GM12874 (cell line): Measurements from ENCODE around the gene SOX10.

Source experiments
- CTCF ChIP-seq: IDR thresholded peaks from 2 replicates; pipeline ENCODE4 v1.5.1; 2011; ENCODE audit warnings: low read depth, mild to moderate bottlenecking, control low read depth, low read length, moderate library complexity; ENCODE audit not compliant: insufficient read depth

SOX10 gene

GRCh38 chr22:38018938-38019827 is 34.8 kb upstream of the SOX10 start:
- TF ChIP-seq CTCF, result no peak

- no peak for TF ChIP-seq CTCF
Observed at GRCh38 chr22:38017939-38018885, 33.9 kb upstream of the SOX10 start.

- no peak for TF ChIP-seq CTCF
Observed at GRCh38 chr22:38017272-38017920, 33.0 kb upstream of the SOX10 start.

- TF ChIP-seq CTCF, result no peak
Observed at GRCh38 chr22:38016182-38017151, 32.1 kb upstream of the SOX10 start.

- TF ChIP-seq CTCF, result no peak
Observed at GRCh38 chr22:38014083-38014482, 29.7 kb upstream of the SOX10 start.

- no peak for TF ChIP-seq CTCF
Observed at GRCh38 chr22:38012604-38013072, 28.3 kb upstream of the SOX10 start.
